ENCODE data around the gene PLEKHJ1.

DNA sequence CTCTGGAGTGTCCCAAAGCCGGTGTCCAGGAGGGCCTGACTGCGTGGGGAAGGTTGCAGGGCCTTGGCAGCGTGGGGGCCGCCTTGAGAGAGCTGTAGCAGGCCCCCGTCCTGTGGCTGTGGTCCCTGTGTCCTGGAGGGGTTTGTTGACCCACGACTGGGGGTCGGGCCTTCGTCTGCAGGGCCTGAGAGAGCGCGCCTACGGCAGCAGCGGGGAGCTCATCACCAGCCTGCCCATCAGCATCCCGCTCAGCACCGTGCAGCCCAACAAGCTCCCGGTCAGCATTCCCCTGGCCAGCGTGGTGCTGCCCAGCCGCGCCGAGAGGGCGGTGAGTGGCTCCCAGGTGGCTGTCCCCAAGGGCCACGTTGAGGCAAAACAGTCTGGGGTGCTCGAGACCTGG lies 18.5 kb downstream of the PLEKHJ1 start:
- TF ChIP-seq, protein P1, sequence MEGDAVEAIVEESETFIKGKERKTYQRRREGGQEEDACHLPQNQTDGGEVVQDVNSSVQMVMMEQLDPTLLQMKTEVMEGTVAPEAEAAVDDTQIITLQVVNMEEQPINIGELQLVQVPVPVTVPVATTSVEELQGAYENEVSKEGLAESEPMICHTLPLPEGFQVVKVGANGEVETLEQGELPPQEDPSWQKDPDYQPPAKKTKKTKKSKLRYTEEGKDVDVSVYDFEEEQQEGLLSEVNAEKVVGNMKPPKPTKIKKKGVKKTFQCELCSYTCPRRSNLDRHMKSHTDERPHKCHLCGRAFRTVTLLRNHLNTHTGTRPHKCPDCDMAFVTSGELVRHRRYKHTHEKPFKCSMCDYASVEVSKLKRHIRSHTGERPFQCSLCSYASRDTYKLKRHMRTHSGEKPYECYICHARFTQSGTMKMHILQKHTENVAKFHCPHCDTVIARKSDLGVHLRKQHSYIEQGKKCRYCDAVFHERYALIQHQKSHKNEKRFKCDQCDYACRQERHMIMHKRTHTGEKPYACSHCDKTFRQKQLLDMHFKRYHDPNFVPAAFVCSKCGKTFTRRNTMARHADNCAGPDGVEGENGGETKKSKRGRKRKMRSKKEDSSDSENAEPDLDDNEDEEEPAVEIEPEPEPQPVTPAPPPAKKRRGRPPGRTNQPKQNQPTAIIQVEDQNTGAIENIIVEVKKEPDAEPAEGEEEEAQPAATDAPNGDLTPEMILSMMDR (IDR thresholded peaks at IDR 0.05; ENCODE audit: control extremely low read depth in 1 of 3, insufficient read depth in 1 of 3, low read depth in 1 of 3, low read length in 3 of 3) = no peak
- TF ChIP-seq BRCA1 (IDR thresholded peaks at IDR 0.05; ENCODE audit: low read depth, low read length) (no peak), RFX5 (IDR thresholded peaks at IDR 0.05; ENCODE audit: borderline replicate concordance, low read depth, low read length) (no peak)
